Cardiac muscle cell (in vitro differentiated cells and primary cell): ENCODE data around the gene CYP2C19. TPM values are rescaled to one million over a fixed set of nuclear protein-coding genes. Genes with fewer than 3 reads are reported as not detected.

ENCODE experiments used
- DNase-seq, 2 donors: peaks; one replicate each; pipeline versions ENCODE4 v3.0.0 to v3.0.0-alpha.2; 2010 to 2017; ENCODE audit warnings: low read depth in 1 of 2, low spot score in 1 of 2
- H3K27ac ChIP-seq: fragments of 200-600 bp; sonication (generic); 2 replicates; pipeline ENCODE4 v1.5.1; 2016
- H3K27me3 ChIP-seq: fragments of 200-600 bp; sonication (generic); 2 replicates; pipeline ENCODE4 v1.6.0; 2016; ENCODE audit warnings: control low read depth
- H3K36me3 ChIP-seq: fragments of 200-600 bp; sonication (generic); 2 replicates; pipeline ENCODE4 v1.5.1; 2016; ENCODE audit warnings: control low read depth
- H3K4me1 ChIP-seq: fragments of 200-600 bp; sonication (generic); 2 replicates; pipeline ENCODE4 v1.8.1; 2017; ENCODE audit warnings: low read depth, mild to moderate bottlenecking, mixed run types
- H3K4me3 ChIP-seq: fragments of 200-600 bp; sonication (generic); 2 replicates; pipeline ENCODE4 v1.5.1; 2016; ENCODE audit warnings: mild to moderate bottlenecking
- H3K9me3 ChIP-seq: fragments of 200-600 bp; sonication (generic); 2 replicates; pipeline ENCODE4 v1.5.1; 2017; ENCODE audit warnings: low read depth, mild to moderate bottlenecking, control low read depth
- polyA plus RNA-seq: library from polyadenylated mRNA; unstranded; fragments of >200 nt; fragmentation: Nextera tagmentation; extraction: Ambion mirVana; gene quantifications from 2 replicates; pipeline ENCODE4 v1.2.1, GENCODE V29; 2016
- total RNA-seq: library from RNA; depleted of rRNA; stranded (reverse); fragments of >200 nt; gene quantifications from 2 replicates; pipeline ENCODE4 v1.2.3, GENCODE V29; 2016
- TF ChIP-seq, protein P1 (sequence below): IDR thresholded peaks from 2 replicates; pipeline ENCODE4 v1.5.1; 2012; ENCODE audit warnings: low read depth, mild to moderate bottlenecking, low read length

The CYP2C19 gene
- total and polyA plus RNA-seq, 2 experiments from 2014 or later = not detected

DNA sequence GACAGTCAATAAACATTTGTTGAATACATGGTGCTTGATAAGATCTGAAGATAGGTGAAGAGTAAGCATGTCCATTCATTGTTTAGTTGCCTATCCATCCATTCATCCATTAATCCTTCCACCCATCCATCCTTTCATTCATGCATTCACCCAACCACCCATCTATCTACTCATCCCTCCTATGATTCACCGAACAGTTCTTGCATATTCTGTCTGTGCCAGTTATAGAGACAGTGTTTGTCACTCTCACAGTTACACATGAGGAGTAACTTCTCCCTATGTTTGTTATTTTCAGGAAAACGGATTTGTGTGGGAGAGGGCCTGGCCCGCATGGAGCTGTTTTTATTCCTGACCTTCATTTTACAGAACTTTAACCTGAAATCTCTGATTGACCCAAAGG is 90.0 kb downstream of the CYP2C19 start:
- DNase-seq = no peak
- Histone ChIP-seq H3K4me1 (no peaks in the 10 kb centered on the region), H3K9me3 (no peaks in the 10 kb centered on the region), H3K27me3 (no peaks in the 10 kb centered on the region), H3K4me3 (no peak overlapping the region), H3K36me3 (no peaks in the 10 kb centered on the region), H3K27ac (no peak overlapping the region)
- TF ChIP-seq, protein P1, sequence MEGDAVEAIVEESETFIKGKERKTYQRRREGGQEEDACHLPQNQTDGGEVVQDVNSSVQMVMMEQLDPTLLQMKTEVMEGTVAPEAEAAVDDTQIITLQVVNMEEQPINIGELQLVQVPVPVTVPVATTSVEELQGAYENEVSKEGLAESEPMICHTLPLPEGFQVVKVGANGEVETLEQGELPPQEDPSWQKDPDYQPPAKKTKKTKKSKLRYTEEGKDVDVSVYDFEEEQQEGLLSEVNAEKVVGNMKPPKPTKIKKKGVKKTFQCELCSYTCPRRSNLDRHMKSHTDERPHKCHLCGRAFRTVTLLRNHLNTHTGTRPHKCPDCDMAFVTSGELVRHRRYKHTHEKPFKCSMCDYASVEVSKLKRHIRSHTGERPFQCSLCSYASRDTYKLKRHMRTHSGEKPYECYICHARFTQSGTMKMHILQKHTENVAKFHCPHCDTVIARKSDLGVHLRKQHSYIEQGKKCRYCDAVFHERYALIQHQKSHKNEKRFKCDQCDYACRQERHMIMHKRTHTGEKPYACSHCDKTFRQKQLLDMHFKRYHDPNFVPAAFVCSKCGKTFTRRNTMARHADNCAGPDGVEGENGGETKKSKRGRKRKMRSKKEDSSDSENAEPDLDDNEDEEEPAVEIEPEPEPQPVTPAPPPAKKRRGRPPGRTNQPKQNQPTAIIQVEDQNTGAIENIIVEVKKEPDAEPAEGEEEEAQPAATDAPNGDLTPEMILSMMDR = no peak

DNA sequence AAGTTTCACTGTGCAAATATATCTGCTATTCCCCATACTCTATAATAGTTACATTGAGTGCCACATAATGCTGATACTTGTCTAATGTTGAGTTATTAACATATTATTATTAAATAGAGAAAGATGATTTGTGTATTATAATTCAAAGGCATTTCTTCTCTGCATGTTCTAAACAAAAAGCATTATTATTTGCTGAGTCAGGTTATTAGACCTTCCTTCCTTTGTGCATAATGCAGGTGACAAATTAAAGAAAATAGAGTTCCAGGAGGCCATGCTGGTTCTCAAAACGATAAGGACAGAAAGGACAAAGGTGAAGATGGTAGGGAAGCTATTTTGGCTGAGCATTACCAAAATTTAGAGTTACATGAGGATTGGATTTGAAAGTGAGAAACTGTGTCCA is 90.6 kb downstream of the CYP2C19 start:
- DNase-seq = no peak
- Histone ChIP-seq H3K27me3 (no peaks in the 10 kb centered on the region), H3K4me3 (no peak overlapping the region), H3K27ac (no peak overlapping the region), H3K36me3 (no peaks in the 10 kb centered on the region), H3K9me3 (no peaks in the 10 kb centered on the region), H3K4me1 (no peaks in the 10 kb centered on the region)
- TF ChIP-seq, protein P1 = no peak

DNA sequence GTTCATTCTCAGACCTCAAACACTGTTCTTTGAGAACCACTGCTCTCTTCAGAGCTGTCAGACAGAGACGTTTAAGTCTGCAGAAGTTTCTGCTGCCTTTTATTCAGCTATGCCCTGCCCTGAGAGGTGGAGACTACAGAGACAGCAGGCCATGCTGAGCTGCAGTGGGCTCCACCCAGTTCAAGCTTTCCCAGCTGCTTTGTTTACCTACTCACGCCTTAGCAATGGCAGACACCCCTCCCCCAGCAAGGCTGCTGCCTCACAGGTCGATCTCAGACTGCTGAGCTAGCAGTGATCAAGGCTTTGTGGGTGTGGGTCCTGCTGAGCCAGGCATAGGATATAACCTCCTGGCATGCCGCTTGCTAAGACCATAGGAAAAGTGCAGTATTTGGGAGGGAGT is 95.5 kb downstream of the CYP2C19 start:
- TF ChIP-seq, protein P1 = no peak
- DNase-seq = no peak
- Histone ChIP-seq H3K27me3 (no peaks in the 10 kb centered on the region), H3K27ac (no peak overlapping the region), H3K4me1 (no peaks in the 10 kb centered on the region), H3K36me3 (no peaks in the 10 kb centered on the region), H3K4me3 (no peak overlapping the region), H3K9me3 (no peaks in the 10 kb centered on the region)

DNA sequence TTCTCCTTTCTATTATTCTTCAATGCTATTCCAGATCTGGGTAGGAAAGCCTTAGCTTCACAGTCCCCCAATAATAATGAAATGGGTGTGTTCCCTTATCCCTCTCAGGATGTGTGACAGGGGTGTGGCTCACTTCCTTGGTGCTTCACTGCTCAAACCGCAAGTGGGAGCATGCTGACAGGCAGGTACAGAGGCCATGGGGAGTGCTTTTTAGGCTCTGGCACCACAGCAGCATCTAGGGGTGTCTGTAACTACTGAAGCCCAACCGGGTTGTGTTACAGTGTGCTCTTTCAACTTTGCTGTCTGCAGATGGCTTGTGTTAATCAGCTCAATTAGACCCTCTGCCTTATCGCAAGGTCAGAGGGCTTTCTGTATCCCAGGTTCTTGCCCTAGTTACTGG is 96.6 kb downstream of the CYP2C19 start:
- H3K36me3 ChIP-seq = no peaks in the 10 kb centered on the region

DNA sequence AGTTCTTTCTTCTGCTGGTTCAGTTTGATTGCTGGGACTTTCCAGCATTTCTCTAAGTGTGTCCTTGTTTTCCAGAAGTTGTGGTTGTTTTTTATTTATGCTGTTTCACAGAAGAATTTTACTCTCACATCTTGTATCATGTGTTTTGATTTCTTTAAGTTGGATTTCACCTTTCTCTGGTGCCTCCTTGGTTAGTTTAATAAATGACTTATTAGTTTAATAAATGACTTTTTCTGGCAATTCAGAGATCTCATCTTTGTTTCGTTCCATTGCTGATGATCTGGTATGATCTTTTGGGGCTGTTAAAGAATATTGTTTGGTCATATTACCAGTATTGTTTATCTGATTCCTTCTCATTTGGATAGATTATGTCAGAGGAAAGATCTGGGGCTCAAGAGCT is 116.2 kb downstream of the CYP2C19 start:
- no peak overlapping the region for H3K4me3 ChIP-seq
- H3K27ac ChIP-seq = no peak overlapping the region
- H3K9me3 ChIP-seq = no peaks in the 10 kb centered on the region
- no peaks in the 10 kb centered on the region for H3K36me3 ChIP-seq
- TF ChIP-seq, protein P1 = no peak
- H3K27me3 ChIP-seq = no peaks in the 10 kb centered on the region
- no peak for DNase-seq
- H3K4me1 ChIP-seq = no peaks in the 10 kb centered on the region

More for the DNA sequence above, 96.6 kb downstream of the CYP2C19 start:
- no peak for DNase-seq
- TF ChIP-seq, protein P1 = no peak
- H3K27me3 ChIP-seq = no peaks in the 10 kb centered on the region
- no peak overlapping the region for H3K4me3 ChIP-seq
- no peaks in the 10 kb centered on the region for H3K4me1 ChIP-seq
- no peak overlapping the region for H3K27ac ChIP-seq
- H3K9me3 ChIP-seq = no peaks in the 10 kb centered on the region

DNA sequence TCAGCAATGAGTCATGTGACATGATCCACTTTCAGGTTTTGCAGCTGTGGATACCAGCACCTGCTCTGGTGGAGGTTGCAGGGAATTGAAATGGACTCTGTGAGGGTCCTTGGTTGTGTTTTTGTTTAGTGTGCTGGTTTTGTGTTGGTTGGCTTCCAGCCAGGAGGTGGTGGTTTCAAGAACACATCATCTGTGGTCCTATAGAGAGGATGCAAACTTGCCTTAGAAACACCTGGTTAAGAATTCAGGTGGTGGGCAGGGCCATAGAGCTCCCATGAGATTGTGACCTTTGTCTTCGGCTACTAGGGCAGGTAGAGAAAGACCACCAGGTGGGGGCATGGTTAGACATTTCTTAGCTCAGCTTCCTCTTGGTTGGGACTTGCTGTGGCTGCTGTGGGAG is 116.7 kb downstream of the CYP2C19 start:
- Histone ChIP-seq H3K4me3 (no peak overlapping the region), H3K4me1 (no peaks in the 10 kb centered on the region), H3K9me3 (no peaks in the 10 kb centered on the region), H3K27me3 (no peaks in the 10 kb centered on the region), H3K36me3 (no peaks in the 10 kb centered on the region), H3K27ac (no peak overlapping the region)
- no peak for DNase-seq
- TF ChIP-seq, protein P1 = no peak
